K562 (cell line): ENCODE data around the gene CCDC7. TPM values are rescaled to one million over a fixed set of nuclear protein-coding genes. Genes with fewer than 3 reads are reported as not detected.

ENCODE experiments used
- CC2D1A ChIP-seq: fragments of 450-650 bp; IDR thresholded peaks from 2 replicates; pipeline ENCODE4 v1.6.1; 2017; ENCODE audit warnings: mild to moderate bottlenecking
- CHD1 ChIP-seq: fragments of 200-600 bp; sonication (generic); IDR thresholded peaks from one replicate; pipeline ENCODE4 v1.6.1; 2012; ENCODE audit warnings: mild to moderate bottlenecking, moderate library complexity, low read length, inconsistent platforms
- HDAC1 ChIP-seq, 2 experiments: fragments of 450-650 bp; IDR thresholded peaks; 2 replicates each; pipeline ENCODE4 v1.6.1; 2016 to 2017; ENCODE audit warnings: inconsistent platforms in 1 of 2, mild to moderate bottlenecking in 1 of 2, moderate library complexity in 1 of 2
- HDAC3 ChIP-seq: fragments of 450-650 bp; IDR thresholded peaks from 2 replicates; pipeline ENCODE4 v1.6.1; 2018; ENCODE audit warnings: borderline replicate concordance, mild to moderate bottlenecking, moderate library complexity; ENCODE audit not compliant: partially characterized antibody
- MECOM ChIP-seq: fragments of 250-450 bp; sonication (Bioruptor Pico); IDR thresholded peaks from 2 replicates; pipeline ENCODE4 v1.8.0; 2022; ENCODE audit warnings: inconsistent platforms
- PHTF2 ChIP-seq: fragments of 250-450 bp; sonication (Bioruptor Pico); IDR thresholded peaks from 2 replicates; pipeline ENCODE4 v1.5.0; 2021; ENCODE audit warnings: mild to moderate bottlenecking
- PRPF4 ChIP-seq: fragments of 200-400 bp; formaldehyde crosslinking; IDR thresholded peaks from one replicate; pipeline ENCODE4 v1.6.1; 2017; ENCODE audit warnings: low read length, low read depth, mild to moderate bottlenecking; ENCODE audit not compliant: insufficient read depth, poor library complexity, severe bottlenecking
- ZNF143 ChIP-seq: sonication (generic); formaldehyde crosslinking; IDR thresholded peaks from 2 replicates; pipeline ENCODE4 v1.9.0; 2022; ENCODE audit warnings: mild to moderate bottlenecking, missing genetic modification reagents
- ZNF212 ChIP-seq: fragments of 450-650 bp; formaldehyde crosslinking; IDR thresholded peaks from 2 replicates; pipeline ENCODE4 v1.4.0; 2020; ENCODE audit warnings: mild to moderate bottlenecking
- ZNF263 ChIP-seq: sonication (generic); formaldehyde crosslinking; IDR thresholded peaks from 2 replicates; pipeline ENCODE4 v1.8.0; 2022; ENCODE audit warnings: mild to moderate bottlenecking, missing genetic modification reagents, borderline replicate concordance
- ZNF431 ChIP-seq: sonication (generic); formaldehyde crosslinking; IDR thresholded peaks from 2 replicates; pipeline ENCODE4 v1.8.0; 2022; ENCODE audit warnings: mild to moderate bottlenecking, missing genetic modification reagents
- ZNF507 ChIP-seq: conservative IDR thresholded peaks from 2 replicates; pipeline ENCODE4 v1.6.1; 2017; ENCODE audit warnings: missing genetic modification characterization, missing compliant biosample characterization
- polyA plus RNA-seq, 8 experiments: library from polyadenylated mRNA; depleted of rRNA in 4 of 8; stranded (reverse) in 5 of 8; unstranded in 3 of 8; fragments of >200 nt; fragmentation: Nextera tagmentation in 2 of 8; fragmentation: Illumina TruSeq in 1 of 8; extraction: Ambion mirVana in 2 of 8; extraction: Trizol in 1 of 8; gene quantifications; 2 replicates each; pipeline versions ENCODE4 v1.2.1 to v1.2.3, GENCODE V29; 2011 to 2014; ENCODE audit warnings: inconsistent platforms in 1 of 8, missing spikeins in 1 of 8
- total RNA-seq, 7 experiments: library from RNA; depleted of rRNA in 6 of 7; stranded (reverse); fragments of >200 nt in 6 of 7; fragmentation: Illumina TruSeq in 2 of 7; extraction: Trizol in 2 of 7; gene quantifications; 2 replicates each; pipeline versions ENCODE4 v1.2.1 to v1.2.3, GENCODE V29; 2011 to 2021; ENCODE audit warnings: low replicate concordance in 1 of 7
- TF ChIP-seq, protein P1 (sequence below): IDR thresholded peaks from 2 replicates; pipeline ENCODE4 v1.6.1; 2014; ENCODE audit warnings: antibody characterized with exemption
- TF ChIP-seq, protein P2 (sequence below): fragments of 250-450 bp; sonication (Bioruptor Pico); IDR thresholded peaks from 2 replicates; pipeline ENCODE4 v1.6.1; 2021; ENCODE audit warnings: mild to moderate bottlenecking
- TF ChIP-seq, protein P3 (sequence below): fragments of 250-450 bp; sonication (Bioruptor Pico); IDR thresholded peaks from 2 replicates; pipeline ENCODE4 v1.4.0; 2020; ENCODE audit warnings: mild to moderate bottlenecking, moderate library complexity
- TF ChIP-seq, protein P4 (sequence below): sonication (generic); formaldehyde crosslinking; IDR thresholded peaks from 2 replicates; pipeline ENCODE4 v1.8.0; 2022; ENCODE audit warnings: mild to moderate bottlenecking, missing genetic modification reagents
- TF ChIP-seq, protein P5 (sequence below), 3 experiments: fragments of 200-800 bp in 1 of 3; sonication (Bioruptor generic) in 1 of 3; sonication (generic) in 1 of 3; formaldehyde crosslinking in 1 of 3; IDR thresholded peaks; 2 replicates each; pipeline versions ENCODE4 v1.6.1 to v1.8.0; 2016 to 2022; ENCODE audit warnings: mild to moderate bottlenecking in 2 of 3, missing compliant biosample characterization in 2 of 3, missing genetic modification characterization in 2 of 3, missing genetic modification reagents in 1 of 3
- TF ChIP-seq, protein P6 (sequence below): sonication (generic); formaldehyde crosslinking; IDR thresholded peaks from 2 replicates; pipeline ENCODE4 v1.8.0; 2023; ENCODE audit warnings: missing genetic modification reagents, mild to moderate bottlenecking, borderline replicate concordance

The CCDC7 gene
- total and polyA plus RNA-seq, 9 of the 15 experiments (the other 6 are each of a cell fraction or from before 2014, with no cell fraction given) = 1.5 to 6.6 (median 2.7) TPM

DNA sequence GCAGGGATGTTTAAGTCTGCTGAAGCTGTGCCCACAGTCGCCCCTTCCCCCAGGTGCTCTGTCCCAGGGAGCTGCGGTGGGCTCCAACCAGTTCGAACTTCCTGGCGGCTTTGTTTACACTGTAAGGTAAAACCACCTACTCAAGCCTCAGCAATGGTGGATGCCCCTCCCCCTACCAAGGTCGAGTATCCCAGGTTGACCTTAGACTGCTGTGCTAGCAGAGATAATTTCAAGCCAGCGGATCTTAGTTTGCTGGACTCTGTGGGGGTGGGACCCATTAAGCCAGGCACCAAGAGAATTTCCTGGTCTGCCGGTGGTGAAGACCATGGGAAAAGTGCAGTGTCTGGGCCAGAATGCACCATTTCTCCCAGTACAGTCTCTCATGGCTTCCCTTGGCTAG lies 56.0 kb downstream of the CCDC7 start (continued):
- TF ChIP-seq, protein P1, sequence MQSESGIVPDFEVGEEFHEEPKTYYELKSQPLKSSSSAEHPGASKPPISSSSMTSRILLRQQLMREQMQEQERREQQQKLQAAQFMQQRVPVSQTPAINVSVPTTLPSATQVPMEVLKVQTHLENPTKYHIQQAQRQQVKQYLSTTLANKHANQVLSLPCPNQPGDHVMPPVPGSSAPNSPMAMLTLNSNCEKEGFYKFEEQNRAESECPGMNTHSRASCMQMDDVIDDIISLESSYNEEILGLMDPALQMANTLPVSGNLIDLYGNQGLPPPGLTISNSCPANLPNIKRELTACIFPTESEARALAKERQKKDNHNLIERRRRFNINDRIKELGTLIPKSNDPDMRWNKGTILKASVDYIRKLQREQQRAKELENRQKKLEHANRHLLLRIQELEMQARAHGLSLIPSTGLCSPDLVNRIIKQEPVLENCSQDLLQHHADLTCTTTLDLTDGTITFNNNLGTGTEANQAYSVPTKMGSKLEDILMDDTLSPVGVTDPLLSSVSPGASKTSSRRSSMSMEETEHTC = no peak
- TF ChIP-seq PHTF2 (CRISPR knock-in tag) = no peak
- no peak for TF ChIP-seq ZNF212 (CRISPR knock-in tag)
- TF ChIP-seq CC2D1A = peak; percentile 48; the same call in 1 of the 2 replicates
- no peak for TF ChIP-seq PRPF4
- no peak for TF ChIP-seq HDAC3
- TF ChIP-seq, protein P2, sequence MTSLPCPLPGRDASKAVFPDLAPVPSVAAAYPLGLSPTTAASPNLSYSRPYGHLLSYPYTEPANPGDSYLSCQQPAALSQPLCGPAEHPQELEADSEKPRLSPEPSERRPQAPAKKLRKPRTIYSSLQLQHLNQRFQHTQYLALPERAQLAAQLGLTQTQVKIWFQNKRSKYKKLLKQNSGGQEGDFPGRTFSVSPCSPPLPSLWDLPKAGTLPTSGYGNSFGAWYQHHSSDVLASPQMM (CRISPR knock-in tag) = no peak
- TF ChIP-seq CHD1 = no peak
- TF ChIP-seq HDAC1 (IDR thresholded peaks at IDR 0.05) = no peak; a peak in 1 of 4 replicates
- TF ChIP-seq, protein P3, sequence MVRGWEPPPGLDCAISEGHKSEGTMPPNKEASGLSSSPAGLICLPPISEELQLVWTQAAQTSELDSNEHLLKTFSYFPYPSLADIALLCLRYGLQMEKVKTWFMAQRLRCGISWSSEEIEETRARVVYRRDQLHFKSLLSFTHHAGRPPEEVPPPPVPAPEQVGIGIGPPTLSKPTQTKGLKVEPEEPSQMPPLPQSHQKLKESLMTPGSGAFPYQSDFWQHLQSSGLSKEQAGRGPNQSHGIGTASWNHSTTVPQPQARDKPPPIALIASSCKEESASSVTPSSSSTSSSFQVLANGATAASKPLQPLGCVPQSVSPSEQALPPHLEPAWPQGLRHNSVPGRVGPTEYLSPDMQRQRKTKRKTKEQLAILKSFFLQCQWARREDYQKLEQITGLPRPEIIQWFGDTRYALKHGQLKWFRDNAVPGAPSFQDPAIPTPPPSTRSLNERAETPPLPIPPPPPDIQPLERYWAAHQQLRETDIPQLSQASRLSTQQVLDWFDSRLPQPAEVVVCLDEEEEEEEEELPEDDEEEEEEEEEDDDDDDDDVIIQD (CRISPR knock-in tag) = no peak
- TF ChIP-seq ZNF143 = no peak
- no peak for TF ChIP-seq ZNF431 (CRISPR knock-in tag)
- TF ChIP-seq, protein P4, sequence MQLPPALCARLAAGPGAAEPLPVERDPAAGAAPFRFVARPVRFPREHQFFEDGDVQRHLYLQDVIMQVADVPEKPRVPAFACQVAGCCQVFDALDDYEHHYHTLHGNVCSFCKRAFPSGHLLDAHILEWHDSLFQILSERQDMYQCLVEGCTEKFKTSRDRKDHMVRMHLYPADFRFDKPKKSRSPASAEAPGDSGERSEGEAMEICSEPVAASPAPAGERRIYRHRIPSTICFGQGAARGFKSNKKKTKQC (CRISPR knock-in tag) = no peak
- TF ChIP-seq, protein P5, sequence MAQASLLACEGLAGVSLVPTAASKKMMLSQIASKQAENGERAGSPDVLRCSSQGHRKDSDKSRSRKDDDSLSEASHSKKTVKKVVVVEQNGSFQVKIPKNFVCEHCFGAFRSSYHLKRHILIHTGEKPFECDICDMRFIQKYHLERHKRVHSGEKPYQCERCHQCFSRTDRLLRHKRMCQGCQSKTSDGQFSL (CRISPR knock-in tag; IDR thresholded peaks at IDR 0.05) = no peak
- TF ChIP-seq, protein P5 (tag; IDR thresholded peaks at IDR 0.05) = no peak
- no peak for TF ChIP-seq ZNF263 (CRISPR knock-in tag)
- no peak for TF ChIP-seq MECOM (CRISPR knock-in tag)
- no peak for TF ChIP-seq ZNF507
- TF ChIP-seq, protein P6, sequence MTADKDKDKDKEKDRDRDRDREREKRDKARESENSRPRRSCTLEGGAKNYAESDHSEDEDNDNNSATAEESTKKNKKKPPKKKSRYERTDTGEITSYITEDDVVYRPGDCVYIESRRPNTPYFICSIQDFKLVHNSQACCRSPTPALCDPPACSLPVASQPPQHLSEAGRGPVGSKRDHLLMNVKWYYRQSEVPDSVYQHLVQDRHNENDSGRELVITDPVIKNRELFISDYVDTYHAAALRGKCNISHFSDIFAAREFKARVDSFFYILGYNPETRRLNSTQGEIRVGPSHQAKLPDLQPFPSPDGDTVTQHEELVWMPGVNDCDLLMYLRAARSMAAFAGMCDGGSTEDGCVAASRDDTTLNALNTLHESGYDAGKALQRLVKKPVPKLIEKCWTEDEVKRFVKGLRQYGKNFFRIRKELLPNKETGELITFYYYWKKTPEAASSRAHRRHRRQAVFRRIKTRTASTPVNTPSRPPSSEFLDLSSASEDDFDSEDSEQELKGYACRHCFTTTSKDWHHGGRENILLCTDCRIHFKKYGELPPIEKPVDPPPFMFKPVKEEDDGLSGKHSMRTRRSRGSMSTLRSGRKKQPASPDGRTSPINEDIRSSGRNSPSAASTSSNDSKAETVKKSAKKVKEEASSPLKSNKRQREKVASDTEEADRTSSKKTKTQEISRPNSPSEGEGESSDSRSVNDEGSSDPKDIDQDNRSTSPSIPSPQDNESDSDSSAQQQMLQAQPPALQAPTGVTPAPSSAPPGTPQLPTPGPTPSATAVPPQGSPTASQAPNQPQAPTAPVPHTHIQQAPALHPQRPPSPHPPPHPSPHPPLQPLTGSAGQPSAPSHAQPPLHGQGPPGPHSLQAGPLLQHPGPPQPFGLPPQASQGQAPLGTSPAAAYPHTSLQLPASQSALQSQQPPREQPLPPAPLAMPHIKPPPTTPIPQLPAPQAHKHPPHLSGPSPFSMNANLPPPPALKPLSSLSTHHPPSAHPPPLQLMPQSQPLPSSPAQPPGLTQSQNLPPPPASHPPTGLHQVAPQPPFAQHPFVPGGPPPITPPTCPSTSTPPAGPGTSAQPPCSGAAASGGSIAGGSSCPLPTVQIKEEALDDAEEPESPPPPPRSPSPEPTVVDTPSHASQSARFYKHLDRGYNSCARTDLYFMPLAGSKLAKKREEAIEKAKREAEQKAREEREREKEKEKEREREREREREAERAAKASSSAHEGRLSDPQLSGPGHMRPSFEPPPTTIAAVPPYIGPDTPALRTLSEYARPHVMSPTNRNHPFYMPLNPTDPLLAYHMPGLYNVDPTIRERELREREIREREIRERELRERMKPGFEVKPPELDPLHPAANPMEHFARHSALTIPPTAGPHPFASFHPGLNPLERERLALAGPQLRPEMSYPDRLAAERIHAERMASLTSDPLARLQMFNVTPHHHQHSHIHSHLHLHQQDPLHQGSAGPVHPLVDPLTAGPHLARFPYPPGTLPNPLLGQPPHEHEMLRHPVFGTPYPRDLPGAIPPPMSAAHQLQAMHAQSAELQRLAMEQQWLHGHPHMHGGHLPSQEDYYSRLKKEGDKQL (CRISPR knock-in tag) = no peak
